ENCODE measurements around the gene FNDC3A.
"Not testable (repeated sequence)": the region's sequence is repeated elsewhere in the genome, so short reads cannot be mapped to it uniquely, and the experiment has no call there.

Gene FNDC3A

DNA sequence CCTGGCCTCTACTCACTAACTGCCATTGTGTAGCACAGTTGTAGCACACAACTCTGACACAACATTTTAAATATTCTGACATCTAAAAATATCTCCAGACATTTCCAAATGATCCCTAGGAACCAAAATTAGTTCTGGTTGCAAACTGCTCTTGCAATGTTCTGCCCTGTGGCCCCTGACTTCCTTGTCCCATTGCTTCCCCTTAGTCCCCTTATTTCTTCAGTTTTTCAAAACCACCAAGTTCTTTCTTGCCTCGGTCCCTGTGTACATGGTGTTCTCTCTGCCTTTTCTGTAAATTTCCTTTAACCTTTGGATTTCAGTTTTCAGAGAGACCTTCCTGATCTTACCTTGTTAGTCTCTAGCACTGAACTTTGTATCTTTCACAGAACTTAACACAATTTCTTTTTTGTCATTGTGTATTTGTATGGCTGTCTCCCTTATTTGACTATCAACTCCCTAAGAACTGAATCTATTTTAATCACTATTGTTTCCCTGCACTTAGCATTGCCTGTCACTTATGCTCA lies 156.8 kb downstream of the FNDC3A start:
- DNase-seq (ENCODE audit: low read depth in 4 of 4, low spot score in 1 of 4): no peak

DNA sequence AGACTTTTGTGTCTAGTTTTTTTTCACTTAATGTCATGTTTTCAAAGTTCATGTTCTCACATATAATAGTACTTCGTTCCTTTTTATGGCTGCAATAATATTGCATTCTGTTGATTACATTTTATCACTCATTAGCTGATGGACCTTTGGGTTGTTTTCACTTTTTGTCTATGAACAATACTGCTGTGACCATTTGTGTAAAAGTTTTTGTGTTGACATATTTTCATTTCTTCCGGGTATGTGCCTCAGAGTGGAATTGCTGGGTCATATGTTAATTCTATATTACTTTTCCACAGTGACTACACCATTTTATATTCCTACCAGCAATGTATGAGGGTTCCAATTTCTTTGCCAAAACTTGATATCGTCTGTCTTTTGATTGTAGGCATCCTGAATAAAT lies 158.6 kb downstream of the FNDC3A start:
- no peak for DNase-seq (ENCODE audit: low read depth in 4 of 4, low spot score in 1 of 4)

DNA sequence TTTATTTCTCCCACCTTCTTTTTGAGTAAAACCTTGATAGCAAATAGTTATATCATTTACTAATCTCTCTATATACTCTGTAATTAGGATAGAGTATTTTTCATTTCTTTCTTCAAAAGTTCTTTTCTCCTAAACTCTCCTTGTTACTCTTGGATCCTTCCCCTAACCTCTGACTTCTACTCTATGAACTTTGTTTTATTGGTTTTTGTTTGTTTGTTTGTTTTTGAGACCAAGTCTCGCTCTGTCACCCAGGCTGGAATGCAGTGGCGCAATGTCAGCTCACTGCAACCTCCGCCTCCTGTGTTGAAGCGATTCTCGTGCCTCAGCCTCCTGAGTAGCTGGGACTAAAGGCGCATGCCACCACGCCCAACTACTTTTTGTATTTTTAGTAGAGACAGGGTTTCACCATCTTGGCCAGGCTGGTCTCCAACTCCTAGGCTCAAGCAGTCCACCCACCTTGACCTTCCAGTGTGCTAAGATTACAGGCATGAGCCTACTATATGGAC lies 161.5 kb downstream of the FNDC3A start:
- not testable (repeated sequence) for DNase-seq (ENCODE audit: low read depth in 4 of 4, low spot score in 1 of 4)

DNA sequence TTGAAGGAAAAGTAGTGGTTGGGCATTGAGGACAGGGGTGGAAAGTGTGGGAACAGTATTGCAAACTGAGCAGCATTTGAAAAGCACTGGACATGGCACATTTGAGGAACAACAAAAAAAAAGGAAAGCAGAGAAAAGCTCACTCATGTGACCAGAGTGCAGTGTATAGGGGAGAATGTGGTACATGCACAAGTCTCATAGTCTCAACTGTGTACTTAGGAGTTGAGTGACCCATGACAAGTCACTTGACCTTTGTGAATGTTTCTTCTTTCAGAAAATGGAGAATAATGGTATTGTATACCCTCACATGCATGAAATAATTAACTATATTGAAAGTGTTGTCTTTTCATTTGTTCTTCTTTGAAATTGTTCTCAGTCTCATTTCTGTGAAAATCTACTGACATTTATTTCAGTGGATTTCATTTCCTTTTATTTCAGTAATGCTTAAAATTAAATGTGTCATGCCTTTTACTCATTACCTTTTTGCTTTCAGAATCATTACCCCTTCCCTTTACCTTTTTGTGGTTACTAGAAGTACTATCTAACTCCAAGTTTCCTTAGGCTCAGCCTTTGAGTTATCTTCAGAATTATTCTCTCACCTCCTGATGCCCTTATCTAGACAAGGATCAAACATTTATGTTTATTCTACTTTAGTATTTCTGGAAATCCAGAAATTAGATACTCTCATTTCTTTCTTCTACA lies 165.3 kb downstream of the FNDC3A start:
- no peak for DNase-seq (ENCODE audit: low read depth in 4 of 4, low spot score in 1 of 4)

DNA sequence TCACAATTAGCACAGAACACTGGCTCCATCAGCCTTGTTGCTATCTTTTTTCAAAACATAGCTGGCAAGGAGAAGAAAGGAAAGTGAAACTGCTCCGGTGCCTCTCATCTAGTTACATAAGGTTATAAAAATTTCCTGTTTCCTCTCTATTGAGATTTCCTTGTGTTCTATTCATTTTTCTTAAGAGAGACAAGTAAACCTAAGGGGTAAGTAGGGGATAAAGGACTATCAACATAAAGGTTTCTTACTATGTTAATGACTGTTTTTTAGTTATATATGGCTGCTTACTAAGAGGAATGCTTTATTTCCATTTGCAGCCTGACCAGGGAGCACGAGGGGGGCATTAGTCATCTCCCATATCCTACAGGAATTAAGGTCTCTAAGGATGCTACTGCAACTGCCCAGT lies 171.2 kb downstream of the FNDC3A start:
- DNase-seq (ENCODE audit: low read depth in 4 of 4, low spot score in 1 of 4): no peak

DNA sequence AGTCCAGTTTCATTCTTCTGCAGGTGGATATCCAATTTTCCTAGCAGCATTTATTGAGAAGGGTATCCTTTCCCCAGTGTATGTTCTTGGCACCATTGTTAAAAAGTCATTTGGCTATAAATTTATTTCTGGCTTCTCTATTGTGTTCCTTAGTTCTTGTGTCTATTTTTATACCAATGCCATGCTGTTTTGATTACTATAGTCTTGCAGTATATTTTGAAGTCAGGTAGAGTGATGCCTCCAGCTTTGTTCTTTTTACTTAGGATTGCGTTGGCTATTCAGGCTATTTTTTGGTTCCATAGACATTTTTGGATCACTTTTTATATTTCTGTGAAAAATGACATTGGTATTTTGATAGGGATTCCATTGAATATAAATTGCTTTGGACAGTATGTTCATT lies 172.7 kb downstream of the FNDC3A start:
- DNase-seq (ENCODE audit: low read depth in 4 of 4, low spot score in 1 of 4): no peak

DNA sequence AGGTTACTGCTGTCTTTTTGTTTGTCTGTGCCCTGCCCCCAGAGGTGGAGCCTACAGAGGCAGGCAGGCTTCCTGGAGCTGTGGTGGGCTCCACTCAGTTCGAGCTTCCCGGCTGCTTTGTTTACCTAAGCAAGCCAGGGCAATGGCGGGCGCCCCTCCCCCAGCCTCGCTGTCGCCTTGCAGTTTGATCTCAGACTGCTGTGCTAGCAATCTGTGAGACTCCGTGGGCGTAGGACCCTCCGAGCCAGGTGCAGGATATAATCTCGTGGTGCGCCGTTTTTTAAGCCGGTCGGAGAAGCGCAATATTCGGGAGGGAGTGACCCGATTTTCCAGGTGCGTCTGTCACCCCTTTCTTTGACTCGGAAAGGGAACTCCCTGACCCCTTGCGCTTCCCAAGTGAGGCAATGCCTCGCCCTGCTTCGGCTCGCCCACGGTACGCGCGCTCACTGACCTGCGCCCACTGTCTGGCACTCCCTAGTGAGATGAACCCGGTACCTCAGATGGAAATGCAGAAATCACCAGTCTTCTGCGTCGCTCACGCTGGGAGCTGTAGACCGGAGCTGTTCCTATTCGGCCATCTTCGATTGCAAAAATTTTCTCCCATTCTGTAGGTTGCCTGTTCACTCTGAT lies 182.4 kb downstream of the FNDC3A start:
- DNase-seq (ENCODE audit: low read depth in 4 of 4, low spot score in 1 of 4): not testable (repeated sequence)

DNA sequence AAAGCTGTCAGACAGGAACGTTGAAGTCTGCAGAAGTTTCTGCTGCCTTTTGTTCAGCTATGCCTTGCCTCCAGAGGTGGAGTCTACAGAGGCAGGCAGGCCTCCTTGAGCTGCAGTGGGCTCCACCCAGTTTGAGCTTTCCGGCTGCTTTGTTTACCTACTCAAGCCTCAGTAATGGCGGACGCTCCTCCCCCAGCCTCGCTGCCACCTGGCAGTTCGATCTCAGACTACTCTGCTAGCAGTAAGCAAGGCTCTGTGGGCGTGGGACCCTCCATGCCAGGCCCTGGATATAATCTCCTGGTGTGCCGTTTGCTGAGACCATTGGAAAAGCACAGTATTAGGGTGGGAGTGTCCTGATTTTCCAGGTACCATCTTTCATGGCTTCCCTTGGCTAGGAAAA lies 187.4 kb downstream of the FNDC3A start:
- DNase-seq (ENCODE audit: low read depth in 4 of 4, low spot score in 1 of 4): not testable (repeated sequence)

DNA sequence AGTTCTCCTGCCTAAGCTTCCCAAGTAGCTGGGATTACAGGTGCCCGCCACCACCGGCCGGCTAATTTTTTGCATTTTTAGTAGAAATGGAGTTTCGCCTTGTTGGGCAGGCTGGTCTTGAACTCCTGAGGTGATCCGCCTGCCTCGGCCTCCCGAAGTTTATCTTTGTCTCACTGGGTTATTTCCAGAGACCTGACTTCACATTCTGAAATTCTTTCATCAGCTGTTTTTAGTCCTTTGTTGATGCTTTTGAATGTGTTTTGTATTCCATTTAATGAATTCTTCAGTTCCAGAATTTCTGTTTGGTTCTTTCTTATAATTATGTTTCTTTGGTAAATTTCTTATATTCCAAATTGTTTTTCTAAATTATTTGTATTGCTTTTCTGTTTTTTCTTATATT lies 189.0 kb downstream of the FNDC3A start:
- no peak for DNase-seq (ENCODE audit: low read depth in 4 of 4, low spot score in 1 of 4)

DNA sequence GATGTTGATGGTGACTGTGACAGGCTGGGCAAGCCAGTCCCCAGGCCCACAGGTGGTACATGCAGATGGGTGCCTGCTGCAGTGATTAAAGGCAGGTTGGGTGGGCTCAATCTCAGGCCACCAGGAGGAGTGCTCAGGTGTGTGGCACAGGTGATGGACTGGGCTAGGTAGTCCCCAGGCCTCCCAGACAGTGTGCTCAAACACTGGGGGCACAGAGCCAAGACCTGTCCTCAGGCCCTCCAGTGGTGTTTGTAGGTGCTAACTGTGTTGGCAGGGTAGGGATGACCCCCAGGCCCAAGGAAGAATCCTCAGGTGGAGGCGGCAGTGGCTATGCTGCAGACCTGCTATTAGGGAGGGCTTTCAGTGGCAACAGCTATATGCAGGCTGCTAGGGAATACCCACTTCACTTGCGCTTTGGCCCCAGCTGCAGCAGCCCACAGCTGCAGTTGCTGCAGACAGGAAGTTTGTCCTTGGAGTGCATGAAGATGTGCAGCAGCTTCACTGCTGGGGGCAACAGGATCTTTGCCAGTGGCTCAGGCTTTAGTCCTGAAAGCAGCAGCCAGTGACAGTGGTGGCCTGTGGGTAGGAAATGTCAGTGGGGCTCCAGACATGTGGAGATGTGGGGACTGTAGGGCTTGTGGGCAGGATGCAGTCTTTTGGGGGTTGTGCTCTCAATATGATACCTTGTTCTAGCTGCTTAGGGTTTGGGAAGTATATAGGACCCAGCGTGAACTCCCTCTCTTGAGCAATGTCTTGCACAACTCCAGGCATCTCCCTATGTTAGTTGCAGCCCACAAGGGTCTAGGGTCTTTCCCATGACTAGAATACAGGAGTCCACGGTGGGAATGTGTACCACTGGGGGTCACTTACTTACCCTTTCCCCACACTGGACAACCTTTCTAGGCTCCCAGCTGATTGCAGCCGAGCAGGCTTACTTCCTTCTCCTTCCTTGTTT lies 190.4 kb downstream of the FNDC3A start:
- DNase-seq (ENCODE audit: low read depth in 4 of 4, low spot score in 1 of 4): no peak

DNA sequence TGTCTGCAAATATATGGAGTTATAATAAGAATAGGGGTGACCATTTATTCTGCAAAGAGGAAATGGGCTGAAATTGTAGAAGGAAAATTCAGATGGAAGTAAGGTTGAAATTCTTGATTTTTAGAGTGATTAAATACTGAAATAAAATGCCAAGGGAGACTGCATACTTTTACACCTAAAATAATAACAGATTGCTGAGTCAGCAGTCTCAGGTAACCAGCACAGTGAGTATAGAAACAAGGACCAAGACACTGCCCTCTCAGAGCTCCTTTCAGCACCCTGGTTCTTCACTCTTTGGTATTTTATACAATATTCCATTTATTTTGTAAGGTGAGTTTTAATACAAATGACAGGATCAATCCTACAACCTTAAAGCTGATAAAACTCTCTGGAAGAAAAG lies 195.6 kb downstream of the FNDC3A start:
- no peak for DNase-seq (ENCODE audit: low read depth in 4 of 4, low spot score in 1 of 4)

DNA sequence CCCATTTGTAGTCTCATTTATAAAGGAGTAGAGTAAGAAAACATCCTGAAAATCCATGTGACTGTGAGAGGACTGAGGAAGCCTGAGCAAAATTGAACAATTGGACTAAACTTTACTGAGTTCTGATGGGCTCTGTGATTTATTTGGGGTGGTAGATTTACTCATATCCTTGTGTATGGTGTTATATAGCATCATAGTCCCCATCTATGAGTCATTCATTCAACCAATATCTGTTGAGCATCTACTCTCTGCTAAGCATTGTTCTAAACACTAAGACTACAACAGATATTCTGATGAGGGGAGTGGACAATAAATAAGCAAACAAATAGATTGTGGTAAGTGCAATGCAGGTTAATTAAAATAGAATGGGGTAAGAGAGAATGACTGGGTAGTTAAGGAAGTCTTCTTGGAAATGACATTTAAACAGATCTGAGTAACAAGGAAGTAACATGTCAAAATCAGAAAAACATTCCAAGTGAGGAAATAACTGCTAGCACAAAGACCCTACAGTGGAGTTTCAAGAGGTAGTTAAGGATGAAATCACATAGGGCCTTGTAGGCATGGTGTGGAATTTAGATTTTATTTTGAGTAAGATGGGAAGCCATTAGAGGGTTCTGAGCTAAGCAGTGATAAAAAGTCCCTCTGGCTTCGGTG lies 208.1 kb downstream of the FNDC3A start:
- no peak for DNase-seq (ENCODE audit: low read depth in 4 of 4, low spot score in 1 of 4)

DNA sequence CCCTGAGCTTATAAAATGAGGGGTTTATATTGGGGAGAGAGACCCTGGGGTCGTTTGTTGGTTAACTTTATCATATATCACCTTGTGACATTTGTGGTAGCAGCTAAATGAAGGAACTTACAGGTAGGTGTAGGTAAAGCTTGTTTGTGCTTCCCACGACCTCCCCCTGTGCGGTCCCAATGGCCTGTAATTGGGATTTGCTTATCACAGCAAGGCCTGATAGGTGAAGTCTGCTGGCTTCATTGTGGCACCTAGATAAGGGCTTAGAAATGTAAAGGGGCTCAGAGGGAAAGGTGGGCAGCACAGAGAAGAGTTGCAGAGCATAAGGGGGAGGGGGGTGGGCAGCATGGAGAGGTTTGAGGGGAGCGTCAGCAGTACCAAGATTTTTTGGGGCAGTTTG lies 208.9 kb downstream of the FNDC3A start:
- no peak for DNase-seq (ENCODE audit: low read depth in 4 of 4, low spot score in 1 of 4)

DNA sequence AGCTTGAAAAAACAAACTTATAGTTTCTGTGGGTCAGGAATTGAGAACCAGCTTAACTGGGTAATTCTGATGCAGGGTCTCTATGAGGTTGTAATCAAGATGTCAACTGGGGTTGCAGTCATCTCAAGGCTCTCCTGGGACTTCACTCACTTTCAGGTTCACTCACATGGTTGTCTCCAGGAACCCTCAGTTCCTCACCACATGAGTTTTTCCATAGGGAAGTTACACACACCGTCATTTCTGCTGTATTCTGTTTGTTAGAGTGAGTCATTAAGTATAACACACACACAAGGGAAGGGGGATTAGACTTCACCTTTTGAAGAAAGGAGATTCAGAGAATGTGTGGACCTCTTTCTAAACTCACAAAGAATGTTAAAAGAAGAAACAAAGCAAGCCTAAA lies 209.6 kb downstream of the FNDC3A start:
- no peak for DNase-seq (ENCODE audit: low read depth in 4 of 4, low spot score in 1 of 4)

DNA sequence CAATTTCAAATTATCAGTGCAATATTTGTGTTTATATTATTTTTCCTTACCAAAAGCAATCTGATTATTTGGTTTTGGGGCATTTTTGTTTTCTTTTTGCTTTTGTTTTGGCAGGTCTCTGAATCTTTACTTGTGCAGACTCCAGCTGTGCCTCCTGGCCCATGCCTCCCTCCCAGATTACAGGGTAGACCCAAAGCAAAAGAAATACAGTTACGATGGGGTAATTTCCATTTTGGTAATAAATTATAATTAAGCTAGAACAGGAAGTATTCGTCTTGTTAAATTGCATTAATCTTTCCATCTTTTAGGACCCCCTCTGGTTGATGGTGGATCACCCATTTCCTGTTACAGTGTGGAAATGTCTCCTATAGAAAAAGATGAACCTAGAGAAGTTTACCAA lies 215.2 kb downstream of the FNDC3A start:
- DNase-seq (ENCODE audit: low read depth in 4 of 4, low spot score in 1 of 4): no peak

DNA sequence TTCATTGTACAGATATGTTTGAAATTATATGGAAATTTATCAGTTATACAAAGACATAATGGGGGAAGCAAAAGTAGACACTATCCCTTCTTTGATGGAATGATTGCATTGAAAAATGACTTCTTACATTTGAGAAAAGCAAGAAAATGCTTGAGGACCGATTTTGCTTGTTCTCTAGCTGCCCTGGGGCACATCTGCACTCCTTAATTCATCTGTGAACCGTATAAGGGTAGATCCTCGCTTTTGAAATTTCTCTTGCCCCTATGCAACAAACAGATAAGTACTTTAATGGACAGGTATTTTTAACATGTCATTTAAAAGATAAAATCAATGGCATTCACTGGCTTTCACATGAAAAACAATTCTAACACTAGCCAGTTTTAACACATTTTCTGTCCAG lies 230.9 kb downstream of the FNDC3A start:
- DNase-seq (ENCODE audit: low read depth in 4 of 4, low spot score in 1 of 4): no peak

DNA sequence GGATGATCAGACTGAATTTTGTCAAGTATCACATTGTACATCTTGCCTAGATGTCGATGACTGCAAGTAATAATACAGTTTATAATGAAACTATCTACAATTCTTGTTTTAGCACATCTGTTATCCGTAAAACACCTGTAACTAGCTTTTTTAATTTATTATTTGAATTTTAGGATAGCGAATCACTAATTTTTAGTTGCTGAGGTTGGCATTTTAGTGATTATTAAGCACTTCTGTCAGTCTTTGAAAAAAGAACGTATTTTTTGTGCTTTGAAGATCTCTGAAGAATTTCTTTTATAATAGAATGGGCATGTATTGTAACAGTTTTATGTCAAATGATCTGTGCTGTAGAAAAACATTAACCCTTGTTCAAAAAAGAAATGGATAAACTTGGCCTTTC lies 232.9 kb downstream of the FNDC3A start:
- DNase-seq (ENCODE audit: low read depth in 4 of 4, low spot score in 1 of 4): no peak

DNA sequence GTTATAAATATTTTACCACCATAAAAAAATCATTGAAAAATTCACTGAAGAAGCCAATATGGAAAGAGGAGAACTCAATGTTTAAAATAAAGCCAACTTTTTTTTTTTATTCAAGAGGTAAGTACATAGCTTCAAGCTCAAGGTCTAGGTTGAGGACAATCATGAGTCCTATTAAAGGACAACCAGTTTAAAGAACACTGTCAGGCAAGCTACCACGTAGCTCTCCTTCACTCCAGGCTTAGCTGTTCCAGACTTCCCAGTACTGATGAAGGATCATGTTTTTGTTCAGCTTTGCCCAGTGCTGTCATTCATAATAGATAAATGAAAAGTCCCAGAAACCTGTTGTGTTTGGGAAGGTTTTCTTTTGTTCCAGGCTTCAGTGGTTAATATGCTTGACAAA lies 234.4 kb downstream of the FNDC3A start:
- no peak for DNase-seq (ENCODE audit: low read depth in 4 of 4, low spot score in 1 of 4)

DNA sequence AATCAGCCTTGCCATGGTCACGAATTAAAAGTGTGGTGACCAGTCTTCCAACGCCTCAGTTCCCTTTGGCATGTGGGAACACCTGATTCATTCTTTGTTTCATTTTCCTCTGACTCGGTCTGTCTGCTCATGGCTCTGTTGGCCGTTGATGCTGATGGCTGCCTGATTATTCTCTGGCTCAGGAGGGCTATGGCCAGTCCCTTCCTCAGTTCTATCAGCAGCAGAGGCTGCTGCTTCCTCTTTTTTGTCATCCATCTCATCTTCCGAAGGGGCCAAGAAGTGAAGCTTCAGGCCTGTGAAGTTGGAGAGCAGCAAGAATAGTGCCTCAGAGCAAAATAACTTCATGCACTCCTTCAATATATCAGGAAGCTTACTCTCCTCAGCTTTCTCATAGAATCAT lies 235.0 kb downstream of the FNDC3A start:
- no peak for DNase-seq (ENCODE audit: low read depth in 4 of 4, low spot score in 1 of 4)

DNA sequence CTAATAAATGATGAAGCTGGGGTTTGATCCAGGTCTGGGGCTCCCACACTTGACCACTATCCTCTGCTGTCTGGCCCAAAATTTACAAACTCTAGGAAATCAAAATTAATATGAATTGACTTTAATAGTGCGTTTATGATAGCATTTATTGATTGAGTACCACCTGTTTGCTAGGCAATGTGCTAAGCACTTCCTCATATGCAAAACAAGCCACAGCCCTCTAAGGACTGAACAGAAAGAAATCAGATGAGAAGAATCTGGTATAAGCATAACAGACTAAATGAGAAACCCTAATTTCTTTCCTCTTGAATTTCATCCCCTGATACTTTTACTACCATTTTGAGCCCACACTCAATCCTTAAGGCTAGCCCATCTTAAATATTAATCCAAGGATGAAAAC lies 237.8 kb downstream of the FNDC3A start:
- no peak for DNase-seq (ENCODE audit: low read depth in 4 of 4, low spot score in 1 of 4)

Measured in stimulated activated CD4-positive, alpha-beta T cell treated with anti-CD3 and anti-CD28 coated beads, Interleukin-1b, Interleukin-23, amount 100 ng/mL, for 24 hours (primary cell).